OCI-LY7 (cell line): ENCODE results near the gene DFFA.

Source experiments
- CTCF ChIP-seq: fragments of 200-600 bp; sonication (generic); conservative IDR thresholded peaks from 2 replicates; pipeline ENCODE4 v1.5.1; 2014; ENCODE audit warnings: mild to moderate bottlenecking, antibody characterized with exemption, low read length, moderate library complexity, mixed read lengths
- EZH2phosphoT487 ChIP-seq: fragments of 200-600 bp; sonication (generic); IDR thresholded peaks from 2 replicates; pipeline ENCODE4 v1.6.1; 2018; ENCODE audit warnings: low read depth, borderline replicate concordance, mild to moderate bottlenecking, mixed run types, antibody characterized with exemption, low read length, moderate library complexity, mixed read lengths

GRCh38 chr1:10419351-10419750, 53.0 kb downstream of the DFFA start:
- TF ChIP-seq CTCF: no peak
- no peak for TF ChIP-seq EZH2phosphoT487
